Measurements from ENCODE around the gene BCAP31. TPM values are rescaled to one million over a fixed set of nuclear protein-coding genes. Genes with fewer than 3 reads are reported as not detected.
"Not testable (repeated sequence)": the region's sequence is repeated elsewhere in the genome, so short reads cannot be mapped to it uniquely, and the experiment has no call there.

Gene BCAP31
- total RNA-seq, 1 donor = 60.6 TPM

DNA sequence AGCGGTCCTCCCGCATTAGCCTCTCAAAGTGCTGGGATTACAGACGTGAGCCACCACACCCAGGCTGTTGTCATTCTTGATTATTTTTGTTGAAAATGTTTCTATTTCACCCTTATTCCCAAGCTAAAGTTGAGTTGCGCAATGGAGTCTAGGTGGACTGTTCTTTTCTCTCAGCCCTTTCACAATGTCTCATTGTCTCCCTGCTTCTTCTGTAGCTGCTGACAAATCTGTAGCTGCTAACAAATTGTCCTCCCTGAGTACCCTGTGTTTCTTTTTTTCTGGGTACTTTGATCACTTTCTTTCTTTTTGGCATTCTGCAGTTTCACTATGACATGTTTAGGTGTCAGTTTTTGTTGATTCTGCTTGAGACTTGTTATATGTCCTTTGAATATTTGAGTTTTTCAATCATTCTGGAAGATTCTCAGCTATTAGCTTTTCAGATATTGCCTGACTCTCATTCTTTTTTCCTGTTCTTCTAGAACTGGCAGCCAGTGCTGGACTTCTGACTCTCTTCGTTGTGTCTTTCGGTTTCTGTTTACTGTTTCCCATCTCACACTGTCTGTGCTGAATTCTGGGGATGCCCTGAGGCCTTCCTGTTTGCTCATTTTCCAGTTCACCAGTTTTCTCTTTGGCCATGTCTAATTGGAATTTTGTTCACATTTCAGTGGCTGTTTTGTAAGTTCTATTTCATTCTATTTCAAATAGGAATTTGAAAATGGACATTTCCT is 7.1 kb upstream of the BCAP31 start:
- Histone ChIP-seq H3K9me3 (ENCODE audit: low read depth, low read length) (no peaks in the 10 kb centered on the region), H3K27me3 (ENCODE audit: insufficient read depth, low read length) (no peaks in the 10 kb centered on the region), H3K4me3 (ENCODE audit: low read length) (no peak overlapping the region), H3K4me1 (ENCODE audit: insufficient read depth, low read length) (peaks cover 50% of the 10 kb centered on the region)

DNA sequence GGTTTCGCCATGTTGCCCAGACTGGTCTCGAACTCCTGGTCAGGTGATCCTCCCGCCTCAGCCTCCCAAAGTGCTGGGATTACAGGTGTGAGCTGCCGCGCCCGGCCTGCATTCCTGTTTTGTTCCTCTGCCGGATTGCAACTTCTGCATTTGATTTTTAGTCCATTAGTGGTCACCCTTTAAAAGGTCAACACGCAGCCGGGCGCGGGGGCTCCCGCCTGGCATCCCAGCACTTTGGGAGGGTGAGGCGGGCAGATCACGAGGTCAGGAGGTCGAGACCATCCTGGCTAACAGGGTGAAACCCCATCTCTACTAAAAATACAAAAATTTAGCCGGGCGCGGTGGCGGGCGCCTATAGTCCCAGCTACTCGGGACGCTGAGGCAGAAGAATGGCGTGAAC is 5.9 kb upstream of the BCAP31 start:
- not testable (repeated sequence) for H3K9me3 ChIP-seq (ENCODE audit: low read depth, low read length); H3K4me3 ChIP-seq (ENCODE audit: low read length); H3K27me3 ChIP-seq (ENCODE audit: insufficient read depth, low read length)
- peaks cover 62% of the 10 kb centered on the region for H3K4me1 ChIP-seq (ENCODE audit: insufficient read depth, low read length)

DNA sequence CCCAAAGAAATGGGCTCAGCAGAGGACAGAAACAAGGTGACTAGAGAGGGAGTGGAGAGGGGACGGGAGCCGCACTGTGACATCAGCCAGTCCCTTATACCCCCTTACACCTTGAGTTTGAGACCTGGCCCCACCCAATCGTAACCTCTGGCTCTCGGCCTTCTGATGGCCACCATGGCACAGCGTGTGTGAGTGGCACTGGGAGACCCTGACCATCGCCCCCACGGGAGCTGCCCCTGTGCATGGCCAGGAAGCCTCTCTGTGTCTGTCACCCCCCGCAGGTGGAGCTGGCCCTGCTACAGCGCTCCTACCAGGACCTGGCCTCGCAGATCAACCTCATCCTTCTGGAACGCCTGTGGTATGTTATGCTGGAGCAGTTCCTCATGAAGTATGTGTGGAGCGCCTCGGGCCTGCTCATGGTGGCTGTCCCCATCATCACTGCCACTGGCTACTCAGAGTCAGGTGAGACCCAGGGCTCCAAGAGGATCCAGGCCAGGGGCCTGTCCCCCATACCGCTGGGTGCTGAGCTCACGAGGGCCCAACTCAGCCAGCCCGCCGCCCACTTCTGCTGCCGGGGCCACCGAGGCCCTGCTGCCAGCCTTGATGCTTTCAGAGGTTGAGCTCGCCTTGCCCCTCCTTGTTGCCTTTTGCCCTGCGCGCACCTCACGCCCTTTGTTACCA is 4.9 kb upstream of the BCAP31 start:
- no peaks in the 10 kb centered on the region for H3K27me3 ChIP-seq (ENCODE audit: insufficient read depth, low read length)
- H3K4me1 ChIP-seq (ENCODE audit: insufficient read depth, low read length) = peaks cover 64% of the 10 kb centered on the region
- H3K9me3 ChIP-seq (ENCODE audit: low read depth, low read length) = no peaks in the 10 kb centered on the region
- no peak overlapping the region for H3K4me3 ChIP-seq (ENCODE audit: low read length)

DNA sequence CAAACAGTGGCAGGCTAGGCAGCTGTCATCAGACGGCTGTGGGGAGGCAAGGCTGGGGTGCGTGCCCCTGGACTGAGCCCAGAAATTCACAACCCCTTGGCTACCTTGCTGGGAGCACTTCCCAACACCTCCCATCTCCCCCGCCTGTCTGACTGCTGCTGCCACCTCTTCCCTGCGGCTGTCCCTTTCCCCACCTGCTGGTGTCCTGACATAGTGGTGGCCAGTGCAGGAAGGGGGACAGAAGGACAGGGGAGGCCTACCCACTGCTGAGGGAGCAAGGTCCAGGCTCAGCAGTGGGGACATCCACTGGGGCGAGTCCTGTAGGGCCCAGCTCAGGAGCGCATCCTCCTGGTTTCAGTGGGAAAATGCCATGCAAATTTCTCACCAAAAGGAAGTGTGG is 3.9 kb upstream of the BCAP31 start:
- no peak overlapping the region for H3K4me3 ChIP-seq (ENCODE audit: low read length)
- H3K4me1 ChIP-seq (ENCODE audit: insufficient read depth, low read length) = peaks cover 65% of the 10 kb centered on the region
- no peaks in the 10 kb centered on the region for H3K9me3 ChIP-seq (ENCODE audit: low read depth, low read length)
- H3K27me3 ChIP-seq (ENCODE audit: insufficient read depth, low read length) = no peaks in the 10 kb centered on the region

DNA sequence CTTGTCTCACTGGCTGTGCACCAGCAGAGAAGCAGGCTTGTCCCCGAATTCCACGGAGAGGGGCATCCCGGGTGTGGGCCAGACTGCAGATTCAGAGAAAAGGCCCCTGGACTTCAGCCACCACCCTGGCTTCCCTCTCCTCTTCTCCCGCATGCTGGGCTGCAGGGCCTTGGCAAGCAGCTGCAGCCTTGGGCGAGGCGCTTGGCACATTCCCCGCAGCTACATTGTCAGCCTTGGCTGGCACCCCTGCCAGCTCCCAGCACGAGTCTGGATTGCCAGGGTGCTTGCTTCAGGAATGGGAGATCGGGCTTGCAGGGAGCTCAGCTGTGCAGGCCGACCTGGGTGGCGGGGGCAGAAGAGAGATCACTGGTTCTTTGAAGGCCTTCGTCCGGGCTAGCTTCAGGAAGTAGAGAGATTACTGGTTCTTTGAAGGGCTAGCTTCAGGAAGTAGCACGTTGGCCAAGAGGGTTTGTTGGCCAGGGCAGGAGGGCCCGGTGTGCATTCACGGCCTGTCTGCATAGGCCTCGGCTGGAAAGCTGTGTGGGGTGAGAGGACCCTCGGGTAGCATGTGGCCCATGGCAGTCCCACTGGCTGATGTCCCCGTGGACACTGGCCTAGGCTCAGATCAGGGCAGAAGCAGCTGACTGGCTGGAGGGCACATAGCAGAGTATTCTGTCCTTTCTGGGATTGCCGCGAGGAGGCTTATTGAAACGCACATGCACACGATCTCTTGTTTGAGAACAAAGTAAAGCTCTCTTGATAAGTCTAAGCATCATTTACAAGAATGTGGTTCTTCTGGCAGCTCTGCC is 3.1 kb upstream of the BCAP31 start:
- Histone ChIP-seq H3K9me3 (ENCODE audit: low read depth, low read length) (no peaks in the 10 kb centered on the region), H3K4me3 (ENCODE audit: low read length) (peak overlapping the region; percentile 28), H3K4me1 (ENCODE audit: insufficient read depth, low read length) (peaks cover 68% of the 10 kb centered on the region), H3K27me3 (ENCODE audit: insufficient read depth, low read length) (no peaks in the 10 kb centered on the region)

DNA sequence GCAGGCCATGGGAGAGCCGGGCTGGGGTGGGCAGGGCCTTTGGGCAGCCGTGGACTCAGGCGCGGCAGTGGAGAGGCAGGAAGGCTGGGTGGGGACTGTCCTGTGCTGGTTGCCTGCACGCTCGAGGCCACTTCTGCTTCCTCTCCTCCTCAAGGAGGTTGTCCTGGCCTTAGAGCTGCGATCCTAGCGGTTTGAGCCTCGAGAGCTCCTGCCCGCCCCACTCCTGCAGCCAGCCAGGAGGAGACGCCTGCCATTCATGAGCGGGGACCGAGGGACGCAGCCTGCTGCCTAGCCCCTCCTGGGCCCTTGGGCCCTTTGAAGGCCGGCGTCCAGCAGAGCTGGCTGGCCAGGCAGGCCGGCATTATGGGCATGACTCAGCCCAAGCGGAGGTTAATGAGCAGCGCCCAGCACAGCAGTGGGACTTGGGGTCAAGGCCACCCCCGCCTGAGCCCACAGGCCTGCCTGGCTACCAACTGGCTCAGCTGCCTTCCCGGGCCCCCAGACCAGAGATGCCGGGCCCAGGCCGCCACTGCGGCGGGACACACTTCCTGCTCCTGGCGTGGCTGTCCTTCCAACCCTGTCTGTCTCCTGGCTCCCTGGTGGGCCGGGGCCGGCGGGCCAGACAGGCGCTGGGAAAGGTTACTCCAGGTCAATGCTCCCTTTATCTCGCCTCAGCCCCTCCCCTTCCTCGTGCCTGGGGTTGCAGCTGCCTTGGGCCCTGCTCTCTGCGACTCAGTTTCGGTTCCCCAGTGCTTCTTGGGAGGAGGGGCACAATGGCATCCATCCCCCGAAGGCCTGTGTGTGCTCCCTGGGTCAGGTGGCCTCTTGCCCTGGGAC is 2.3 kb upstream of the BCAP31 start:
- Histone ChIP-seq H3K9me3 (ENCODE audit: low read depth, low read length) (no peaks in the 10 kb centered on the region), H3K4me3 (ENCODE audit: low read length) (peak overlapping the region; percentile 28), H3K27me3 (ENCODE audit: insufficient read depth, low read length) (no peaks in the 10 kb centered on the region), H3K4me1 (ENCODE audit: insufficient read depth, low read length) (peaks cover 65% of the 10 kb centered on the region)

DNA sequence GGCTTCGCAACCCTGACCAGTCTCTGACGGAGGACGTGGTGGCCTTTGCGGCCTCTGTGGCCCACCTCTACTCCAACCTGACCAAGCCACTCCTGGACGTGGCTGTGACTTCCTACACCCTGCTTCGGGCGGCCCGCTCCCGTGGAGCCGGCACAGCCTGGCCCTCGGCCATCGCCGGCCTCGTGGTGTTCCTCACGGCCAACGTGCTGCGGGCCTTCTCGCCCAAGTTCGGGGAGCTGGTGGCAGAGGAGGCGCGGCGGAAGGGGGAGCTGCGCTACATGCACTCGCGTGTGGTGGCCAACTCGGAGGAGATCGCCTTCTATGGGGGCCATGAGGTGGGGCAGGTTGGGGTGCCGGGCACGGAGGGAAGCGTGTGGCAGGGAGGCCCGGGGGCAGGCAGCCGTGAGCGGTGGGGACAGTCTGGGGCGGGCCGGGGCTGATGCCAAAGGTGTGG is 1.7 kb upstream of the BCAP31 start:
- no peaks in the 10 kb centered on the region for H3K9me3 ChIP-seq (ENCODE audit: low read depth, low read length)
- H3K27me3 ChIP-seq (ENCODE audit: insufficient read depth, low read length) = no peaks in the 10 kb centered on the region
- peak overlapping the region; percentile 6 for H3K4me3 ChIP-seq (ENCODE audit: low read length)
- H3K4me1 ChIP-seq (ENCODE audit: insufficient read depth, low read length) = peaks cover 59% of the 10 kb centered on the region

DNA sequence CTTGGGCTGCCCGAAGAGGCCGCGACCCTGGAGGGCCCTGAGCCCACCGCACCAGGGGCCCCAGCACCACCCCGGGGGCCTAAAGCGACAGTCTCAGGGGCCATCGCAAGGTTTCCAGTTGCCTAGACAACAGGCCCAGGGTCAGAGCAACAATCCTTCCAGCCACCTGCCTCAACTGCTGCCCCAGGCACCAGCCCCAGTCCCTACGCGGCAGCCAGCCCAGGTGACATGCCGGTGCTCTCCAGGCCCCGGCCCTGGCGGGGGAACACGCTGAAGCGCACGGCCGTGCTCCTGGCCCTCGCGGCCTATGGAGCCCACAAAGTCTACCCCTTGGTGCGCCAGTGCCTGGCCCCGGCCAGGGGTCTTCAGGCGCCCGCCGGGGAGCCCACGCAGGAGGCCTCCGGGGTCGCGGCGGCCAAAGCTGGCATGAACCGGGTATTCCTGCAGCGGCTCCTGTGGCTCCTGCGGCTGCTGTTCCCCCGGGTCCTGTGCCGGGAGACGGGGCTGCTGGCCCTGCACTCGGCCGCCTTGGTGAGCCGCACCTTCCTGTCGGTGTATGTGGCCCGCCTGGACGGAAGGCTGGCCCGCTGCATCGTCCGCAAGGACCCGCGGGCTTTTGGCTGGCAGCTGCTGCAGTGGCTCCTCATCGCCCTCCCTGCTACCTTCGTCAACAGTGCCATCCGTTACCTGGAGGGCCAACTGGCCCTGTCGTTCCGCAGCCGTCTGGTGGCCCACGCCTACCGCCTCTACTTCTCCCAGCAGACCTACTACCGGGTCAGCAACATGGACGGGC is 1.0 kb upstream of the BCAP31 start:
- no peaks in the 10 kb centered on the region for H3K27me3 ChIP-seq (ENCODE audit: insufficient read depth, low read length)
- peak overlapping the region; percentile 43 for H3K4me3 ChIP-seq (ENCODE audit: low read length)
- H3K9me3 ChIP-seq (ENCODE audit: low read depth, low read length) = no peaks in the 10 kb centered on the region
- H3K4me1 ChIP-seq (ENCODE audit: insufficient read depth, low read length) = peaks cover 54% of the 10 kb centered on the region

DNA sequence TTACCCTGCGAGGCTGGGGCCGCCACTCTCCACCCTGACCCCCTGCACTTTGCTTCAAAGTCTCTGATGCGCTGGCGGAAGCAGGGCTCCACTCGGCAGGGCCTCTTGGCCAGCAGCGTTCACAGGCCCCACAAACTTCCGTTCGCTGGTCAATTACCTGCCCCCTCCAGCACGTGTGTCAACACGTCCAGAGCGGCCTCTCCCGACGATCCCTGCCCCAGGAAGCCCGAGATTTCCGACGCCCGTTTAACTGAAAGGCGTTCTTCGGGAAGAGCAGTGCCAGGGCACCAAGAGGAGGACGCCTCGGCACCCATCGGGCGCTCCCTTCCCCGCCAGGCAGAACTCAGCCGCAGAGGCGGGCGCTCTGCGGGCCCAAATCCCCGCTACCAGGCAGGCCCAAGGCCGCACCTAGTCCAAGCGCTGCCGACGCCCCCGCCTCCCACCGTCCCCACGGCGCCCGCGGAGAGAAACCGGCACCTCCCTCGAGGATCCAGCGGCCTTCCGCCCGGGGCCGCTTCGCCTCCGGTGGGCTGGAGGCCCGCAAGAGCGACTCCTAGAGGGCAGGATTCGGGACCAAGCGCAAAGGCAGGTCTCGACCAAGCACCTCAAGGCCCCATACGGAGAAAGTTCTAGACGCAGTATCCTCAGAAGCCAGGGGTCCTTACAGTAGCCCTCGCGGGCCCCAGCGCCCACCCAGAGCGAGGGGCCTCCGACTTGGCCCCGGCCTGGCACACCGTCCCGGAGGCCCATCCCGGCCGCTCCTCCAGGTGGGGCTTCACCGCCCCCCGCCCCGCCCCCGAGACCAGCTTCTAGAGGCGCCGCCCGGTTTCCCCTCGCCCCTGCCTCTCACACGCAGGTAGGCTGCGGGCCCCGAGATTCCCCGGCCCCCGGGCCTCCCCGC is 586 bp downstream of the BCAP31 start:
- H3K4me1 ChIP-seq (ENCODE audit: insufficient read depth, low read length) = peaks cover 49% of the 10 kb centered on the region
- no peaks in the 10 kb centered on the region for H3K27me3 ChIP-seq (ENCODE audit: insufficient read depth, low read length)
- no peaks in the 10 kb centered on the region for H3K9me3 ChIP-seq (ENCODE audit: low read depth, low read length)
- peak overlapping the region; percentile 59 for H3K4me3 ChIP-seq (ENCODE audit: low read length)

DNA sequence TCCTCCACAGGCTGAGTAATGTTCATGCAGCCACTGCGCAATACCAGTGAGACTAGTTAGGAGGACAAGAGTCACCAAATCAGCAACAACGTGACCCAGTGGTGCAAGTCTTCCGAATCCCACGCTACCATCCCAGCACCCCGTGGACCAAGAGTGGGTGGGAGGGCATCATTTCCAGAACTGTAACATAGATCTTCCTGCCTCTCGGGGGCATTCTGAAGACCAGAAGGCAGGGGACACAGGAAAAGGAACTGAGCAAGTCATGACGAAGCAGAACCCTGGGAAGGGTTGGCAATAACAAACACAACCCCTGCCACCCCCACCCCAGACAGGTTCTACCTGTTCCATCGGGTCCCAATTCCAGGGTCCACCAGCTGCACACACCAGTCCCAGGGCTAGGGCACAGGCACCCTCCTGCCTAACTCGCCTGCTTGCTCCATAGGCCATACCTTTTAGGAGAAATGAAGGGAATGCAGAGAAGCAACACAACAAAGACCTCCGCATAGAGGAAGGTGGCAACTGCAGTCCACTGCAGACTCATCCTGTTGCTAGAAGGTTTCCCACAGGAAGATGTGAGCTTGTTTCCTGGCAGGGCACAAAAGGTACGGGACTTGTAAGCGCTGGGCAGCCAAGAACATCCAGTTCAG is 1.4 kb downstream of the BCAP31 start:
- Histone ChIP-seq H3K4me3 (ENCODE audit: low read length) (peak overlapping the region; percentile 59), H3K27me3 (ENCODE audit: insufficient read depth, low read length) (no peaks in the 10 kb centered on the region), H3K4me1 (ENCODE audit: insufficient read depth, low read length) (peaks cover 42% of the 10 kb centered on the region), H3K9me3 (ENCODE audit: low read depth, low read length) (no peaks in the 10 kb centered on the region)

DNA sequence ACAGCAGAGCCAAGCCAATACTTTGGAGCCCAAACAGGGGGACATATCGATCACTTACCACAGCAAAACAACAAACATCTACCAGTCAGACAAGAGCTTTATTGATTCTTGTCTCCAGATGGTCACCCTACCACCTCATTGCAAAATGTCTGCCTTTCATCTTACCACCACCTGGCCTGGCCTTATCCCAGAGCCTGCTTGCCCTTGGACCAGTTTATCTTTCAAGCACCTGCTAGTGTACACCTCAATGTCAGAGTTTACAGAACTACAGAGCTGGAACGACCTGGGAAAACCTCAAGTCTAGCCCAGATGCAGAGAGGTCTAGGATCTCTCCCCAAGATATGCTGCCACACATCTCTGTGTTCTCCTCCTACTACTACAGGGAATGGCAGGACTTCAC is 4.5 kb downstream of the BCAP31 start:
- Histone ChIP-seq H3K4me3 (ENCODE audit: low read length) (no peak overlapping the region), H3K27me3 (ENCODE audit: insufficient read depth, low read length) (no peaks in the 10 kb centered on the region), H3K9me3 (ENCODE audit: low read depth, low read length) (no peaks in the 10 kb centered on the region)

DNA sequence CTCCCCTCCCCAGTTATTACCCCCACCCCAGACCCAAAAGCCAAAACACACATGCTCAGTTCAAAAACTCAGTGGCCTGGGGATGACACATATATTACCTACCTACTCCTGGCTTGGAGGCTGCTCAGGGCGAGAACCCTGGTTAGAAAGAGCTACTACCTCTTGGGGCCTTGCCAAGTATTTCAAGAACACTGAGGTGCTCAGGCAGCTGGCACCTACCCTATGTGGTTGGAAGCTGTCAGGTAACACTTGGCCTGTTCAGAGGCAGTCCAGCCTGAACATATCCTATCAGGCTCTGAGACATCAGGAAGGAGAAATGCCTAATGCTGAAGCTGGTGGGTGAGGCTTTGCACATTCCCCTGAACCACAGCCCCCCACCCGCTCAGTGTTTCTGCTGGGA is 4.9 kb downstream of the BCAP31 start:
- H3K4me1 ChIP-seq (ENCODE audit: insufficient read depth, low read length) = peaks cover 13% of the 10 kb centered on the region
- H3K4me3 ChIP-seq (ENCODE audit: low read length) = no peak overlapping the region
- no peaks in the 10 kb centered on the region for H3K9me3 ChIP-seq (ENCODE audit: low read depth, low read length)
- H3K27me3 ChIP-seq (ENCODE audit: insufficient read depth, low read length) = no peaks in the 10 kb centered on the region

More for the DNA sequence above, 4.5 kb downstream of the BCAP31 start:
- H3K4me1 ChIP-seq (ENCODE audit: insufficient read depth, low read length) = peaks cover 13% of the 10 kb centered on the region

DNA sequence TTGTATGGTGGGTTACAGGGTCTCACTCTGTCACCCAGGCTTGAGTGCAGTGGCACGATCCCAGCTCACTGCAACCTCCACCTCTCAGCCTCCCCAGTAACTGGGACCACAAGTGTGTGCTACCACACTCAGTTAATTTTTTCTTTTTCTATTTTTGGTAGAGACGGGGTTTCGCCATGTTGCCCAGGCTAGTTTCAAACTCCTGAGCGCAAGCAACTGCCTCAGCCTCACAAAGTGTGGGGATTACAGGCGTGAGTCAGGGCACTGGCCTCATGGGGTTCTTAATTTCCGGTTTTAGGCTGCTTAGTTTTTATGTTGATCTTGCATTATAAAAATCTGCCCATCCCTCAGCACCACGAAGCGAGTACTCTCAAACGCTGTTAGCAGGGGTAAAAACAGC is 6.7 kb downstream of the BCAP31 start:
- H3K27me3 ChIP-seq (ENCODE audit: insufficient read depth, low read length) = no peaks in the 10 kb centered on the region
- H3K4me3 ChIP-seq (ENCODE audit: low read length) = no peak overlapping the region
- no peaks in the 10 kb centered on the region for H3K9me3 ChIP-seq (ENCODE audit: low read depth, low read length)
- H3K4me1 ChIP-seq (ENCODE audit: insufficient read depth, low read length) = peaks cover 9% of the 10 kb centered on the region
